Measurements from ENCODE around the gene CCL4L2.
A peak's percentile ranks its signal among the peaks of the same experiment; 100 is the strongest.
"Not testable (repeated sequence)": the region's sequence is repeated elsewhere in the genome, so short reads cannot be mapped to it uniquely, and the experiment has no call there.

CCL4L2 gene

DNA sequence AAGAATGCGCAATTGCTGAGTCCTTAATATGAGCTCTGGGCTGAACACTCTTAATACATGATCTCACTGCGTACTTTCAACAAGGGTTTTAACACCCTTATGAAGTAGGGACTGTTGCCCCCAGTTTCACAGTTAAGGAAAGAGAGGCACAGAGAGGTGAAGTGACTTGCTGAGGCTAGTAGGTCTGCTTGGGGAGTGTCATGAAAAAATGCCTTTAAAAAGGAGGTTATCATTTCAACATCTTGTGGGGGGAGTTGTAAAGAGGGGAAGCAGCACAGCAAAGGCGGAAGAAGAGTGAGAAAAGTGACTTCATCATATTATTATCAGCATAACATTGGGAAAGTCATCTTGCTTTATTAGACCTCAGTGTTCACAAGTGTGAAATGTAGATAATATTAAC lies 2.1 kb downstream of the CCL4L2 start:
- POLR2A ChIA-PET, result no interaction called here
- CTCF ChIA-PET, result no interaction called here
- no peak for TF ChIP-seq CTCF (IDR thresholded peaks at IDR 0.05; ENCODE audit: control extremely low read depth, extremely low read depth, low read depth, missing control alignments)
- no peak for DNase-seq (ENCODE audit: extremely low spot score)

DNA sequence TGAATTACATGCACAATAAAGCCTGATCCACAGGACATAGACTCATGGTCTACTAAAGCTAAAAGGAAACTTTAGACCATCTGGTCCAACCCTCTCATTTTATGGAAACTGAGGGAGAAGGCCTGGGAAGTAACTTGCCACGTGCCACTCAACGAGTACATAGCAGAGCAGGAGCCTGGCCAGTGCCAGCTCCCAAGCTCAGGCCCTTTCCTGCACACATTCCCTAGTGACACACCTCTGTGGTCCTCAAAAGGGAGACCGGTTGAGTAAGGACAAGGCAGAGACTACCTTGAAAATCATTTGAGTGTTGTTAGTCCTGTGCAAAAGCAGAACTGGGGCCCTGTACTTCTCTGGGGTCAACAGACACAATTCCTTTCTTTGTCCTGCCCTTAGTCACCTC lies 2.8 kb downstream of the CCL4L2 start:
- POLR2A ChIA-PET, result no interaction called here
- no peak for TF ChIP-seq CTCF (IDR thresholded peaks at IDR 0.05; ENCODE audit: control extremely low read depth, extremely low read depth, low read depth, missing control alignments)
- CTCF ChIA-PET, result no interaction called here
- DNase-seq (ENCODE audit: extremely low spot score), result no peak

DNA sequence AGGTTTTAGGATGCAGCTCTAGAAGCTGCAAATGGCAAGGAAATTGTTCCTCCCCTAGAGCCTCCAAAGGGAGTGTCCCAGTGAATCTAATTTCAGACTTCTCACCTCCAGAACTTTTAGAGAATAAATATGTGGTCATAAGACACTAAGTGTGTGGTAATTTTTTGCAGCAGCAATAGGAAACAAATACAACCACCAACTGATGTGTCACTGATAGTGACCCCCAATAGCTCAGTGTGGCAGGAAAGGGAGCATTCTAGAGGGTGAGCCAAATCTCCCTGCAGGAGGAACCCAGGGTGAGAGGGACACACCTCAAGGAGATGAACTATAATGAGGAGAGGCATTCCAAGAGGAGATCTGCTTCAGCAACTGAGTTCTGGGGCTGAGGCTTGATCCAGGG lies 4.1 kb downstream of the CCL4L2 start:
- TF ChIP-seq CTCF (IDR thresholded peaks at IDR 0.05; ENCODE audit: control extremely low read depth, extremely low read depth, low read depth, missing control alignments), result no peak
- ChIA-PET POLR2A (no interaction called here), CTCF (no interaction called here)
- DNase-seq (ENCODE audit: extremely low spot score), result no peak

DNA sequence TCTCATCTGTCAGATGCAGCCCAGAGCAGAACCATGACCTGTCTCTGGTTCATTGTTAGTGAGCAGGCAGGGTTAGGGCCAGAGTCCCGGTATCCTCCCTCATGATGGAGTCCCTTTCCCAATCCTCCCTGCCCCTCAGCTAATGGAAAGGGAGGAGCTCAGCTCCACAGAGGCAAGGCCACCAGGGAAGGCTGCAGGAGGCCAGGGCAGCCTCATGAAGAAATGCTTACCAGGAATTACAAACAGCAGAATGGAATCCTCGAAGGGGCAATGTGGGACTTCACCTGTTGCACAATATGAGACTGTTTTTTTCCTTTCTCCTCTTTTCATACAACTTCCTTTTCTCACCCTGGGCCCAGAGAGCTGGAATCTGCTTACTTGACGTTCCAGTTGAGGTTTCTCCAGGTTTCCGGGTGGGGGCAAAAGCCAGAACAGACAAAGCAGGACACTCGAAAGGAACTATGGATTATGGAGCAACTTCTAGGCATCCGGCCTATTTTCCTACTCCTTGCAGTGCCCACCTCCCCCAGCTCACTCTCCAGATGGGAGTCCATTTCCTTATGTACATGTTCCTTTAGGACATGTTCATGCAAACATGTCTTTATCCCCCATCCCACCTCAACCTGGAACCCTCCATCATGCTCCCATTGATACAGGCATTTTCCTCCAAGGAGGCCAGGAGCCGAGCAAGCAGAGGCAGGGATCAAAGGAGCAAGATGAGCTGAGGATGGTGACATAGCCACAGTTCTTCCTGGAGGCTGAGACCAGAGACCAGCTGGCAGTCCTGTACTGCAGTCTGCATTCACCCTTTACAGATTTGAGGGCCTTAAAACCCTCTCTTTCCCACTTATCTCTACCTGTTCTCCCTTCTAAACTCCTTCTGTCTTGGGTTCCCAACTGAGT lies 4.8 kb downstream of the CCL4L2 start:
- CTCF ChIA-PET; DNase-seq (ENCODE audit: extremely low spot score); POLR2A ChIA-PET: not testable (repeated sequence)

DNA sequence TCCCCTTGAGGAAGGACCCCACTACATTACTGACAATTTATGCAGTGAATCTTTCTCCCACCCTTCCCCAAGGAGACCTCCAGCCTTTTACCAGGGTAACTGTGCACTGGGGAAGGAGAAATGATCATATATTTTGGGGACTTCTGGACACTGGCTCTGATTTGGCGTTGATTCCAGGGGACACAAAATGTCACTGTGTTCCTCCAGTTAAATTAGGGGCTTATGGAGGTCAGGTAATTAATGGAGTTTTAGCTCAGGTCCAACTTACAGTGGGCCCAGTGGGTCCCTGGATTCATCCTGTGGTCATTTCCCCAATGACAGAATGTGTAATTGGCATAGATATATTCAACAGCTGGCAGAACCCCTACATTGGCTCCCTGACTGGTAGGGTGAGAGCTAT lies 8.7 kb downstream of the CCL4L2 start:
- POLR2A ChIA-PET; DNase-seq (ENCODE audit: extremely low spot score): not testable (repeated sequence)
- CTCF ChIA-PET, result interaction anchor here (1.6 kb wide), 1 partner anchor 31 kb away, joined by 3 read pairs; no protein-coding TSS in a partner anchor

DNA sequence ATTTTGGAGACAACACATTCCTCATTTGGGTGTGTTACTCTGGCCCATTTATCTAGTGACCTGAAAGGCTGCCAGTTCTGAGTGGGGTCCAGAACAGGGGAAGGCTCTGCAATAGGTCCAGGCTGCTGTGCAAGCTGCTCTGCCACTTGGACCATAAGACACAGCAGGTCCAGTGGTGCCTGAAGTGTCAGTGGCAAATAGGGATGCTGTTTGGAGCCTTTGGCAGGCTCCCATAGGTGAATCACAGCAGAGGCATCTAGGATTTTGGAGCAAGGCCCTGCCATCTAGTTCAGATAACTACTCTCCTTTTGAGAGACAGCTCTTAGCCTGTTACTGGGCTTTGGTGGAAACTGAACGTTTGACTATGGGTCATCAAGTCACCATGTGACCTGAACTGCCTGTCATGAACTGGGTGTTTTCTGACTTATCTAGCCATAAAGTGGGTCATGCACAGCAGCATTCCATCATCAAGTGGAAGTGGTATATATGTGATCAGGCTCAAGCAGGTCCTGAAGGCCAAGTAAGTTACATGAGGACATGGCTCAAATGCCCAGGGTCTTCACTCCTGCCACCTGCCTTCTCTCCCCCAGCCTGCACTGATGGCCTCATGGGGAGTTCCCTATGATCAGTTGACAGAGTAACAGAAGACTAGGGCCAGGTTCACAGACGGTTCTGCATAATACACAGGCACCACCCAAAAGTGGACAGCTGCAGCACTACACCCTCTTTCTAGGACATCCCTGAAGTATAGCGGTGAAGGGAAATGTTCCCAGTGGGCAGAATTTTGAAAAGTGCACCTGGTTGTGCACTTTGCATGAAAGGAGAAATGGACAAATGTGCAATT lies 10.1 kb downstream of the CCL4L2 start:
- DNase-seq (ENCODE audit: extremely low spot score); POLR2A ChIA-PET: not testable (repeated sequence)
- CTCF ChIA-PET, result interaction anchor here (1.6 kb wide), 1 partner anchor 32 kb away, joined by 3 read pairs; no protein-coding TSS in a partner anchor

GRCh38 chr17:36221581-36222100 lies 10.8 kb downstream of the CCL4L2 start:
- DNase-seq (ENCODE audit: extremely low spot score); POLR2A ChIA-PET; CTCF ChIA-PET: not testable (repeated sequence)

GRCh38 chr17:36222967-36223366 lies 12.1 kb downstream of the CCL4L2 start:
- DNase-seq (ENCODE audit: extremely low spot score); CTCF ChIA-PET; POLR2A ChIA-PET: not testable (repeated sequence)

DNA sequence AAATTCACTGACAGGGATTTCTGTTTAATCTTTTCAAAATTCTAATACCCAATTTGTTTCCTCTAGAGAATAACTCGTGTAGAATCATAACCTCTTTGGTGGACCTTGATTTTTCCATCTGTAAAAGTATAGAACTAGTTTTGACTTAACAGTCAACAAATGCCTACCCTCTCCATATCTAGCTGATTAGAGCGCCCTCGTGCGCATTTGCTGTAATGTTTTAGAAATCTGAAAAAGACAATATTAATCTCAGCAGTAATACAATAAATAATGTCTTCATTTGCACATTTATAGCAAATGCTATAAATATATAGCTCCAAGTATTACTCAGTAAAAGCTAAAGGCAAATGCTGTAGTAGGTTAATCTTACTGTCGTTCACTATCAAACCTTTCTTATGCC lies 18.8 kb downstream of the CCL4L2 start:
- CTCF ChIA-PET; POLR2A ChIA-PET; DNase-seq (ENCODE audit: extremely low spot score): not testable (repeated sequence)
- TF ChIP-seq CTCF (IDR thresholded peaks at IDR 0.05; ENCODE audit: control extremely low read depth, extremely low read depth, low read depth, missing control alignments), result peak; percentile 33

DNA sequence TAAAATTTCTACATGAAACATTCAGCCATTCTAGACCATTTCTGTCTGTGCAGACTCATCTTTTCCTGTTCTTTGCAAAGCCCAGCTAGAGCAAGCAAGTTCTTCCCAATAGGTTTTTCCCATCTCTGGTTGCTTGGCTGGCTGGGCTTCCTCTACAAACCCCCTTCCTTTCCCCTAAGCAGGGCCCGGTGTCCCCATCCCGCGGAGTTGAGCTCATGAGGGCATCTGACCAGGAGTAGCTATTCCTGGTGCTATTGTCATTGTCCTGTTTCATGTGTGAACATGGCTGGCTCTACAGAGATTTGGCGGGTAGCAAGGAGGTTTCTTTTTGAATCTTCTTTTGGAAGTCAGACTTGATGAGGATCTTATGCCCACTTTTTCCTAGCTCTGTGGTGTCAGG lies 31.2 kb downstream of the CCL4L2 start:
- DNase-seq (ENCODE audit: extremely low spot score); CTCF ChIA-PET; POLR2A ChIA-PET: not testable (repeated sequence)
